ENCODE measurements around the gene KIF15. TPM values are rescaled to one million over a fixed set of nuclear protein-coding genes. Genes with fewer than 3 reads are reported as not detected.

Gene KIF15
- total RNA-seq, 1 donor from 2014 or later = 0.53 TPM

Other genes with a start within 250 kb of the KIF15 start
- 5.7 TPM for gene ZKSCAN7, start 206.6 kb upstream of the KIF15 start, total RNA-seq
- 8.9 TPM for gene ZNF660, start 176.8 kb upstream of the KIF15 start, total RNA-seq
- gene ZNF197, start 136.8 kb upstream of the KIF15 start, total RNA-seq = 23.2 TPM
- gene ZNF35, start 113.1 kb upstream of the KIF15 start, total RNA-seq = 10.6 TPM
- 8.0 TPM for gene ZNF502, start 49.1 kb upstream of the KIF15 start, total RNA-seq
- 7.2 TPM for gene ZNF501, start 32.2 kb upstream of the KIF15 start, total RNA-seq
- 26.7 TPM for gene KIAA1143, start 175 bp upstream of the KIF15 start, total RNA-seq
- gene TMEM42, start 100.1 kb downstream of the KIF15 start, total RNA-seq = 21.4 TPM
- not detected for gene TGM4, start 112.8 kb downstream of the KIF15 start, total RNA-seq
- gene ZDHHC3, start 214.4 kb downstream of the KIF15 start, total RNA-seq = 85.1 TPM
- gene EXOSC7, start 214.4 kb downstream of the KIF15 start, total RNA-seq = 36.9 TPM